Neutrophil (primary cell): Measurements from ENCODE around the gene TBC1D10A.

Source experiments
- H3K27ac ChIP-seq: fragments of 200-600 bp; sonication (generic); 2 replicates; pipeline ENCODE4 v1.5.1; 2016; ENCODE audit warnings: mild to moderate bottlenecking, moderate library complexity
- H3K27me3 ChIP-seq: fragments of 200-600 bp; sonication (generic); 2 replicates; pipeline ENCODE4 v1.6.0; 2016; ENCODE audit warnings: mild to moderate bottlenecking
- H3K36me3 ChIP-seq: fragments of 200-600 bp; sonication (generic); 2 replicates; pipeline ENCODE4 v1.5.1; 2017
- H3K4me1 ChIP-seq, 2 experiments: fragments of 200-600 bp in 1 of 2; sonication (generic) in 1 of 2; 1 replicate in 1 of 2; 2 replicates in 1 of 2; pipeline versions ENCODE4 v1.5.1 to v1.6.1; 2013 to 2016; ENCODE audit warnings: low read depth in 1 of 2, low read length in 1 of 2, mild to moderate bottlenecking in 1 of 2, moderate library complexity in 1 of 2; ENCODE audit not compliant: control insufficient read depth in 1 of 2, insufficient read depth in 1 of 2
- H3K4me3 ChIP-seq, 2 experiments: fragments of 200-600 bp in 1 of 2; sonication (generic) in 1 of 2; 1 replicate in 1 of 2; 2 replicates in 1 of 2; pipeline ENCODE4 v1.5.1; 2013 to 2016; ENCODE audit warnings: low read depth in 1 of 2, low read length in 1 of 2, mild to moderate bottlenecking in 1 of 2, moderate library complexity in 1 of 2
- H3K9me3 ChIP-seq: fragments of 200-600 bp; sonication (generic); 2 replicates; pipeline ENCODE4 v1.5.1; 2016
- CTCF ChIP-seq: fragments of 200-600 bp; sonication (generic); IDR thresholded peaks from 2 replicates; pipeline ENCODE4 v1.5.1; 2016; ENCODE audit warnings: antibody characterized with exemption

TBC1D10A gene

GRCh38 chr22:30328466-30329049 lies 1.8 kb upstream of the TBC1D10A start:
- Histone ChIP-seq H3K27me3 (no peaks in the 10 kb centered on the region), H3K9me3 (no peaks in the 10 kb centered on the region), H3K4me1 (peaks cover 35 to 39% of the 10 kb centered on the region in 2 experiments), H3K4me3 (no peak overlapping the region), H3K27ac (peak overlapping the region; percentile 15), H3K36me3 (peaks cover 44% of the 10 kb centered on the region)
- no peak for TF ChIP-seq CTCF

- Histone ChIP-seq H3K27me3 (no peaks in the 10 kb centered on the region), H3K4me1 (peaks cover 35 to 46% of the 10 kb centered on the region in 2 experiments), H3K9me3 (no peaks in the 10 kb centered on the region), H3K4me3 (no peak overlapping the region), H3K27ac (peak overlapping the region; percentile 84), H3K36me3 (peaks cover 37% of the 10 kb centered on the region)
- TF ChIP-seq CTCF, result no peak
Observed at GRCh38 chr22:30327864-30328345, 1.2 kb upstream of the TBC1D10A start.

GRCh38 chr22:30326255-30326705 lies 461 bp downstream of the TBC1D10A start:
- no peak for TF ChIP-seq CTCF
- Histone ChIP-seq H3K27ac (peak overlapping the region; percentile 84), H3K36me3 (peaks cover 21% of the 10 kb centered on the region), H3K9me3 (no peaks in the 10 kb centered on the region), H3K27me3 (no peaks in the 10 kb centered on the region), H3K4me3 (peak overlapping the region; percentile 91 to 98), H3K4me1 (peaks cover 38 to 46% of the 10 kb centered on the region in 2 experiments)

- peaks cover 16% of the 10 kb centered on the region for H3K36me3 ChIP-seq
Observed at GRCh38 chr22:30325724-30326254, 952 bp downstream of the TBC1D10A start.

GRCh38 chr22:30325065-30325720 lies 1.5 kb downstream of the TBC1D10A start:
- Histone ChIP-seq H3K36me3 (peaks cover 11% of the 10 kb centered on the region), H3K9me3 (no peaks in the 10 kb centered on the region), H3K4me1 (peaks cover 46 to 55% of the 10 kb centered on the region in 2 experiments), H3K27me3 (no peaks in the 10 kb centered on the region), H3K27ac (peak overlapping the region; percentile 47), H3K4me3 (peak overlapping the region; percentile 91 to 98)
- no peak for TF ChIP-seq CTCF

More at GRCh38 chr22:30325724-30326254, 952 bp downstream of the TBC1D10A start:
- no peak for TF ChIP-seq CTCF
- Histone ChIP-seq H3K9me3 (no peaks in the 10 kb centered on the region), H3K4me3 (peak overlapping the region; percentile 91 to 98), H3K27me3 (no peaks in the 10 kb centered on the region), H3K4me1 (peaks cover 41 to 49% of the 10 kb centered on the region in 2 experiments), H3K27ac (peak overlapping the region; percentile 84)
